Gastroesophageal sphincter (tissue), 4 donors: ENCODE results near the gene CATSPER4. TPM values are rescaled to one million over a fixed set of nuclear protein-coding genes. Genes with fewer than 3 reads are reported as not detected.

Source experiments
- ATAC-seq: fragments of 150-250 bp; one replicate; pipeline ENCODE4 v1.9.1; 2016; ENCODE audit warnings: mild to moderate bottlenecking, moderate library complexity
- H3K27ac ChIP-seq, 4 donors: fragments of 200-600 bp; sonication (generic) in 3 of 4; 1 replicate in 3 of 4; 2 replicates in 1 of 4; pipeline ENCODE4 v1.5.1; 2016 to 2019
- H3K27me3 ChIP-seq: fragments of 200-600 bp; sonication (generic); one replicate; pipeline ENCODE4 v1.5.1; 2019
- H3K36me3 ChIP-seq, 2 donors: fragments of 200-600 bp; sonication (generic); one replicate each; pipeline ENCODE4 v1.5.1; 2019; ENCODE audit warnings: control low read depth in 1 of 2
- H3K4me1 ChIP-seq, 3 donors: fragments of 200-600 bp; sonication (generic); 1 replicate in 2 of 3; 2 replicates in 1 of 3; pipeline ENCODE4 v1.5.1; 2016 to 2019; ENCODE audit warnings: control low read depth in 2 of 3
- H3K4me3 ChIP-seq, 2 donors: fragments of 200-600 bp; sonication (generic); one replicate each; pipeline ENCODE4 v1.5.1; 2019; ENCODE audit warnings: mild to moderate bottlenecking in 1 of 2, moderate library complexity in 1 of 2
- H3K9me3 ChIP-seq, 3 donors: fragments of 200-600 bp; sonication (generic); one replicate each; pipeline ENCODE4 v1.5.1; 2017 to 2019; ENCODE audit warnings: control low read depth in 2 of 3
- EP300 ChIP-seq: sonication (generic); formaldehyde crosslinking; IDR thresholded peaks from one replicate; pipeline ENCODE4 v1.6.1; 2017; ENCODE audit warnings: antibody characterized with exemption, mild to moderate bottlenecking
- POLR2A ChIP-seq, 2 donors: fragments of 450-650 bp; IDR thresholded peaks; one replicate each; pipeline ENCODE4 v1.6.1; 2017; ENCODE audit warnings: antibody characterized with exemption in 2 of 2, mild to moderate bottlenecking in 2 of 2, moderate library complexity in 1 of 2
- POLR2AphosphoS5 ChIP-seq: sonication (generic); formaldehyde crosslinking; IDR thresholded peaks from one replicate; pipeline ENCODE4 v1.6.1; 2017; ENCODE audit warnings: antibody characterized with exemption
- WGBS, 2 donors: methylation state at CpG; one replicate each; pipeline ENCODE4 v1.1.5; 2018; ENCODE audit warnings: low coverage in 1 of 2; 5-methylcytosine and 5-hydroxymethylcytosine counted together
- total RNA-seq, 4 donors: library from RNA; depleted of rRNA; stranded (reverse); fragments of >200 nt; gene quantifications; one replicate each; pipeline ENCODE4 v1.1.0, GENCODE V29; 2016
- TF ChIP-seq, protein P1 (sequence below), 4 experiments: fragments of 200-600 bp in 2 of 4; fragments of 450-650 bp in 2 of 4; sonication (generic) in 1 of 4; IDR thresholded peaks; one replicate each; pipeline ENCODE4 v1.5.1; 2017 to 2019; ENCODE audit warnings: antibody characterized with exemption in 4 of 4, mild to moderate bottlenecking in 2 of 4, moderate library complexity in 2 of 4

The CATSPER4 gene
- total RNA-seq = not detected

DNA sequence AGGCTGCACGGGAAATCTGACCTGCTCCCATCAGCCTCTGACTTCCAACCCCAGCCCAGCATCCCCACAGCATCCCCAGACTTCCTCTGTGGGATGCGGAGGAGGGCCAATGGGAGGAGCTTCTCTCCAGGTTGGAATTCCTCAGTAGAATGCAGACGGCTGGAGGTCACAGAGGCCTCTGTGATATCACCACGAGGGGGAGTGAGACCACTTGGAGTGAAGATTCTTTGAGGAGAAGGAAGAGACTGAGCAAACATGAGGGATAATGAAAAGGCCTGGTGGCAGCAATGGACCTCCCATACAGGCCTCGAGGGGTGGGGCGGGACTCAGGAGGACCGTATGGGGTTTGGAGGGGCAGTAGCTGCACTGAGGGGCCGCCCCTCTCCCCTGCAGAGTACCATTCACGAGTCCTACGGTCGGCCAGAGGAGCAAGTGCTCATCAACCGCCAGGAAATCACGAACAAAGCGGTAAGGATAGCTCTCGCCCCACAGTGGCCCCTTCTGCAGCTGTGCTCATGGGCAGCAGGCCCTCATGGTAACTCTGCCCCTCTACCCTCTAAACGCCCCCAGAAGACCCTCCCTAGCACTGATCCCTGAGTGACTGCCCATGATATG, at the start of gene CATSPER4:
CATSPER4 (plus strand) TSS at position 230 of the 615 bp plus-strand sequence; CDS start at position 256, 26 bp downstream.
- WGBS, 2 donors = 42% methylated on average over 11 of the region's 16 CpGs; no CpG with 5 or more reads in 1 of the 2 donors
- H3K4me1 ChIP-seq = no peaks in the 10 kb centered on the region
- ATAC-seq = no peak
- TF ChIP-seq POLR2A (IDR thresholded peaks at IDR 0.05) = no peak
- TF ChIP-seq, protein P1, sequence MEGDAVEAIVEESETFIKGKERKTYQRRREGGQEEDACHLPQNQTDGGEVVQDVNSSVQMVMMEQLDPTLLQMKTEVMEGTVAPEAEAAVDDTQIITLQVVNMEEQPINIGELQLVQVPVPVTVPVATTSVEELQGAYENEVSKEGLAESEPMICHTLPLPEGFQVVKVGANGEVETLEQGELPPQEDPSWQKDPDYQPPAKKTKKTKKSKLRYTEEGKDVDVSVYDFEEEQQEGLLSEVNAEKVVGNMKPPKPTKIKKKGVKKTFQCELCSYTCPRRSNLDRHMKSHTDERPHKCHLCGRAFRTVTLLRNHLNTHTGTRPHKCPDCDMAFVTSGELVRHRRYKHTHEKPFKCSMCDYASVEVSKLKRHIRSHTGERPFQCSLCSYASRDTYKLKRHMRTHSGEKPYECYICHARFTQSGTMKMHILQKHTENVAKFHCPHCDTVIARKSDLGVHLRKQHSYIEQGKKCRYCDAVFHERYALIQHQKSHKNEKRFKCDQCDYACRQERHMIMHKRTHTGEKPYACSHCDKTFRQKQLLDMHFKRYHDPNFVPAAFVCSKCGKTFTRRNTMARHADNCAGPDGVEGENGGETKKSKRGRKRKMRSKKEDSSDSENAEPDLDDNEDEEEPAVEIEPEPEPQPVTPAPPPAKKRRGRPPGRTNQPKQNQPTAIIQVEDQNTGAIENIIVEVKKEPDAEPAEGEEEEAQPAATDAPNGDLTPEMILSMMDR (IDR thresholded peaks at IDR 0.05) = no peak
- no peak for TF ChIP-seq EP300
- TF ChIP-seq POLR2AphosphoS5 = no peak
- H3K27me3 ChIP-seq = no peaks in the 10 kb centered on the region
- H3K36me3 ChIP-seq = no peaks in the 10 kb centered on the region
- H3K27ac ChIP-seq = no peak within 1 kb of the TSS
- H3K4me3 ChIP-seq = no peak within 1 kb of the TSS
- H3K9me3 ChIP-seq = no peaks in the 10 kb centered on the region

DNA sequence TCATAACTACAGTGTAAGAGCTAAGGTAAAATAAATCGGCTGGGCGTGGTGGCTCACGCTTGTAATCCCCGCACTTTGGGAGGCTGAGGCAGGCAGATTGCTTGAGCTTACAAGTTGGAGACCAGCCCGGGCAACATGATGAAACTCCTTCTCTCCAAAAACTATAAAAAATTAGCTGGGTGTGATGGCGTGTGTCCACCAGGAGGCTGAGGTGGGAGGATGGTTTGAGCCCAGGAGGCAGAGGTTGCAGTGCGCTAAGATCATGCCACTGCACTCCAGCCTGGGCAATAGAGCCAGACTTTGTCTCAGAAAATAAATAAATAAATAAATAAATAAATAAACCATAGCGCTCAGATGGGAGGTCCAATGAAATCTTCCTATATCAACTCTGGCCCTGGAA, 48.2 kb upstream of the CATSPER4 start:
- Histone ChIP-seq H3K4me3 (no peak overlapping the region), H3K4me1 (peaks cover 0 to 8% (median 0%) of the 10 kb centered on the region in 3 donors), H3K9me3 (no peaks in the 10 kb centered on the region), H3K27me3 (peaks cover 14% of the 10 kb centered on the region), H3K36me3 (no peaks in the 10 kb centered on the region), H3K27ac (no peak overlapping the region)
- WGBS, 2 donors = 67 to 74% methylated on average over 3 of the region's 8 CpGs
- TF ChIP-seq POLR2AphosphoS5 = no peak
- TF ChIP-seq, protein P1 (IDR thresholded peaks at IDR 0.05) = no peak
- TF ChIP-seq EP300 = no peak
- TF ChIP-seq POLR2A (IDR thresholded peaks at IDR 0.05) = no peak
- no peak for ATAC-seq

DNA sequence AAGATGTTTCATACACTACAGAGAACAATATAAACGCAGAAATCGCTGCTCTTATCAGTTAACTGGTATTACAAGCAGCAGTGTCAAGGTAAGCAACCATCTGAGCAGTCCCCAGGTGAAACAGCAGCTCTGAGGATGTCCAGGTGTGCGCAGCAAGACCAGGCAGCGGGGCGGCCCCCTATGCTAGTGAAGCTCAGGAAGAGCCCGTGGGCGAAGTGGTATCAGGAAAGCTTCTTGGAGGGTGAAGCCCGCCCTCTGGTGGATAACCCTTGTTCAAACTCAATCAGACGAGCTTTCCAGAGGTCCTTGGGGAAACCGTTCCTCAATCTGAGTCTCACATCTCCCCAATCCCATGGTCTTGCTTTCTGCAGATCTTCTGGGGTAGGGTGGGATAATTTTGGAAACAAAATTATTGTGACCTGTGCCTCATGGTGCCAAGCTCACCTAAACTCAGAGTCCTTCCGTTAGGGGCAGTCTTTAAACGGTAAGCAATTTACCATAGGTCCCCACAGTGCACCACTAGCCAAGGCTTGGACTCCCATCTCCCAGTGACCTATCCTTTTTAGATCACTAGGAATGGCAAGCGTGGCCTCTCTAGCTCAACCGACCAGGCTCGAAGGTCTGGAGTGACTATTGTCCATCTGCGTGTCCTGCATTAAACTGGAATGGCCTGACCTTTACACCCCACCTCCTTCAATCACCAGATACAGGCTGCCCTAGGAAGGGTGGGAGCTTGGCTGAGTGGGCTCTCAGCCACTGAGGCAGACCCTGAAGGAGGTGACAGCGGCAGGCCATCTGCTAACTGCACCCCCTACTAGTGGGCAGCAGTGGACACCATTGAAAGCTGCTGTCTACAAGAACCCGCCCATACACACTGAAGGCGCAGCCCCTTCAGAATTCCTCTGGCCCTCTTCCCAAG, 45.1 kb upstream of the CATSPER4 start:
- WGBS, 2 donors = 7 to 14% methylated on average over 5 to 14 of the region's 19 CpGs
- Histone ChIP-seq H3K27me3 (peaks cover 25% of the 10 kb centered on the region), H3K4me1 (peaks cover 0 to 8% (median 0%) of the 10 kb centered on the region in 3 donors), H3K9me3 (no peaks in the 10 kb centered on the region), H3K36me3 (no peaks in the 10 kb centered on the region), H3K4me3 (no peak overlapping the region), H3K27ac (no peak overlapping the region)
- TF ChIP-seq POLR2AphosphoS5 (no peak), EP300 (no peak), POLR2A (IDR thresholded peaks at IDR 0.05) (no peak)
- TF ChIP-seq, protein P1 (IDR thresholded peaks at IDR 0.05) = peak; percentile 60 to 81 (median 80)
- ATAC-seq = peak; percentile 87

DNA sequence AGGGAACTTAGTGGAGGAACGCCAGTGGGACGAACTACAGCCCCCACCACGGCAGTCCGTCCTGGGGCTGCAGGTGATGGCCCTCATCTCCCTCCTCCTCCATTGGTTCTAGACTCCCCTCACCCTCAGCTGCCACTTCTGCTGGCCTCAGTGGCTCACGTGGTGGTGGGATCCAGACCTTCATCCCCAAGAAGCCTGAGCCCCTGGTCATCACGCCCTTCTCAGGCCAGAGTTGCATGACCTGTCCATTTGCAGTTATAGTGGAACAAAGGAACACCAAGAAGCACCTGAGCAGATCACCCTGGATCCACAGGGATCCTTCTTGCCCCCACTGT, 44.5 kb upstream of the CATSPER4 start:
- Histone ChIP-seq H3K27ac (no peak overlapping the region), H3K4me1 (peaks cover 0 to 8% (median 0%) of the 10 kb centered on the region in 3 donors), H3K27me3 (peaks cover 31% of the 10 kb centered on the region), H3K9me3 (no peaks in the 10 kb centered on the region), H3K4me3 (no peak overlapping the region), H3K36me3 (no peaks in the 10 kb centered on the region)
- 40% methylated on average over 1 of the region's 6 CpGs; no CpG with 5 or more reads in 1 of the 2 donors for WGBS, 2 donors
- no peak for ATAC-seq
- TF ChIP-seq EP300 = no peak
- no peak for TF ChIP-seq POLR2AphosphoS5
- TF ChIP-seq POLR2A (IDR thresholded peaks at IDR 0.05) = no peak
- TF ChIP-seq, protein P1 (IDR thresholded peaks at IDR 0.05) = no peak
